ENCODE data around the gene SMAD6.

SMAD6 gene

DNA sequence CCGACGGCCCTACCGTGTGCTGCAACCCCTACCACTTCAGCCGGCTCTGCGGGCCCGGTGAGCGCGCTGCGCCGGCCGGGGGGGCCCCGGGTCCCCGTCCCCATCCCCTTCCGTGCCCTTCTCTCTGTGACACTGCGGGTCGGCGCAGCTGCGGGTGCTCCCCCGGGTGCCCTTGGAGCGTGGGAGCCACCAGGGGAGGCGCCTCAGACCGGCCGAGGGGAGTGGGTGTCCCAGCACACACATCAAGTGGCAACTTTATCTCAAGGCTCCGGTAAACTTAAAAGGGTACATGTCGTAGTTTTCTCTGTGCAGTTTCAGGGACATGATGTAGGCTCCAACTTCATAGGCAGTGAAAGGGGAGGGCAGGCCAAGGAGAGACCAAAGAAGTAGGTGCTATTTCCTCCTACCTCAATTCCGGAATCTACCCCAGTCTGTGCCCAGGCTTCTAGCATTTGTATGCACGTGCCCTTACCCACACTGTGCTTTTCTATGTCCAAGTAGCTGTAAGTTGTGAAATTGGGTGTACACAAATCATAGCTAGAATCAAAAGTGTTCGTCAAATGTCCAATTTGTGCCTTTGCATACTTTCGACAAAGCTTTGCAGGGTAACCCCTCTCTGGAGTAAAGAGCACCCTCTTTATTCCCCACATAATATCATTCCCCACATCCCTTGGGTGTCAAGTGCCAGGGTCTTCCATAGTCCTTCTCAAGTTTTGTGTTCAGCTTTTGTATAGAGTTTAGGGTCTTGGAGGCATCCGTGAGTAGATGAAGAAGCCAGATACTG, 2.2 kb downstream of the SMAD6 start:
- no peak for DNase-seq

DNA sequence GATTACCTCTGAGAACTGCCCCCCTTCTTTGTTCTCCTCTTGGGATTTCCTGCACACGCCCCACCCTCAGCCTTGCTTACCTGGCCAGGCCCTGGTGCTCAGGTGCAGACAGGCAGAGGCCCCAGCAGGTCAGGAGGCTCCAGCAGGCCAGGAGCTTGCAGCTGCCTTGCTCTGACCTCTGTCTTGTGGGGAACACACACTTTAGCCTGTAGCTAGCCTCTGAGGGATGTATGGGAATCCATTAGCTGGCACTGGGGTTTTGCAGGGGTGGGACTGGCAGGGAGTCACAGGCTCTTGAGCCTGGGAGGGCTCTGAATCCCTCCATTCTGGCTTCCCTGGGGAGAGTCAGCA, 2.7 kb downstream of the SMAD6 start:
- no peak for DNase-seq

DNA sequence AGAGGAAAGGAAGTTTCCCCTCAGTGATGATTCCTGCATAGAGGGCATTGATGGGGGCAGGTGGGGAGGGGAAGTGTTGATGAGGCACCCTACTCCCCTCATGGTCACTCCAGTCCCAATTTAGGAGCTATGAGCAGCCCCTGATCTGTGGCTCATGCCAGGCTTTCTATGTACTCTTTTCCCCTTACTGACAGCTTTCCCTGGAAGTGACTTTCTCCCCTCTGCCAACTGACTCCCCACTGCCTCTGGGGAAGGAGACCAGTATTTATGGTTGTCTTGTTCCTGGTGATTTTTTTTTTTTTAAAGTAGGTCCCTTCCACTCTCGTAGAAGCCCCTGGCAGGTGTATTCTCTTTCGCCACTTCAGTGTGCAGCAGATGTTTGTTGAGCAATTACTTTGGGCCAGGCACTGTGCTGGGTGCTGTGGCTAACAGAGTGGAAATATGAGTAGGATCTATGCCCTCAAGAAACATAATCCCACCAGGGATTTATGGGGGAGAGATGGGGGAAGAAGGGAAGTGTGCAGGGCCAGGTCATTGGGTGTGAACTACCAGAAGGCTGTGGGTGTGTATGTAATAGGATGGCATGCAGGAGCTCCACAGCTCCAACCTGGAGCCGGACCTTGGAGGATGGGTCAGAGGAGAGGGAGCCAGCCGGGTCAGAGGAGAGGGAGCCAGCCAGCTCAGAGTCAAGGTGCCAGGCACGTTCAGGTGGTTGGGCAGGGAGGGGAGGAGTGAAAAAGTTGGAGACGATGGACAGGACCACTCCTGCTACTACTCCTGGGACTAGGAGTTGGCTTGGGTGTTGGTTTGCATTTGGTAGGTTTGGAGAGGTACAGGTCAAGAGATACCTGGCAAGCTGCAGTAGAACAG, 3.5 kb downstream of the SMAD6 start:
- no peak for DNase-seq

DNA sequence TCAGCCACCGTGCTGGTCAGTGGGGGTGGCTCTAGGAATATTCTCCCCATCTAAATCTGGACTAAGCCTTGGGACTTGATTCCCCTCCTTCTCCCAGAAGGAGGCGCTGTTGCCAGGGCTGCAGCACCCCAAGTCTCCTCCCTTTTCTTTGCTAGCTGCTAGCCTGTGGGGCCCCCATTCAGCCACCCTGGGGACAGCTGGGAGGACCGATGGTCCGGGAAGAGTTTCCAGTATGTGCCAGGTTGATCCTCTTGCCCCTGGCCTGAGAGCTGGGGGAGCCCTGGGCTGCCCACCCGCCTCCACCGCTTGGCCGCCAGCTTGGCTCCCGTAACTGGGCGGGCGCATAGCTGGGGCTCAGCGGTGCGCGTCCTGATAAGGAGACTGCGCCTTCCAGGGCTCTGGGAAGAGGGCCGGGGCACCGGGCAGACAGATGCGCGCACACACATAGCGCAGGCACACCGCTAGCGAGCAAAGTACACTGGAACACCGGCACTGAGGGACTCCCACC, 4.2 kb downstream of the SMAD6 start:
- DNase-seq, result no peak

DNA sequence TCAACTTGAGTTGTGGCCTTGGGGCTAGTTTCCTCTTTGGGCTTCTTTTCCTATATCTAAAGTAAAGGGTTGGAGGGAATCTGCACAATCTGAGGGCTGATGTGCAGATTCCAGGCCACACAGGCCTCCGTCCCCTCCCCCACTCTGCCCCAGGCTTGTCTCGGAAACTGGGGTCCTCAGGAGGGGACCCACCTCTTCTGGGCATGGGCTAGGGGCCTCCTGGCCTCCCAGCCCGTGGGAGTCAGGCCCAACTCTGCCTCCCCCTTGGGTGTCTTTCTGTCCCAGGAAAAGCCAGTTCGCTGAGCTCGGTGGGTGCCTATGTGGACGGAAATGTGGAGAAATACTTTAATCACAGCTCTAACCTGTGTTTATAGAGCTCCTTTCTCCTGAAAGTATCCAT, 4.8 kb downstream of the SMAD6 start:
- DNase-seq, result no peak

DNA sequence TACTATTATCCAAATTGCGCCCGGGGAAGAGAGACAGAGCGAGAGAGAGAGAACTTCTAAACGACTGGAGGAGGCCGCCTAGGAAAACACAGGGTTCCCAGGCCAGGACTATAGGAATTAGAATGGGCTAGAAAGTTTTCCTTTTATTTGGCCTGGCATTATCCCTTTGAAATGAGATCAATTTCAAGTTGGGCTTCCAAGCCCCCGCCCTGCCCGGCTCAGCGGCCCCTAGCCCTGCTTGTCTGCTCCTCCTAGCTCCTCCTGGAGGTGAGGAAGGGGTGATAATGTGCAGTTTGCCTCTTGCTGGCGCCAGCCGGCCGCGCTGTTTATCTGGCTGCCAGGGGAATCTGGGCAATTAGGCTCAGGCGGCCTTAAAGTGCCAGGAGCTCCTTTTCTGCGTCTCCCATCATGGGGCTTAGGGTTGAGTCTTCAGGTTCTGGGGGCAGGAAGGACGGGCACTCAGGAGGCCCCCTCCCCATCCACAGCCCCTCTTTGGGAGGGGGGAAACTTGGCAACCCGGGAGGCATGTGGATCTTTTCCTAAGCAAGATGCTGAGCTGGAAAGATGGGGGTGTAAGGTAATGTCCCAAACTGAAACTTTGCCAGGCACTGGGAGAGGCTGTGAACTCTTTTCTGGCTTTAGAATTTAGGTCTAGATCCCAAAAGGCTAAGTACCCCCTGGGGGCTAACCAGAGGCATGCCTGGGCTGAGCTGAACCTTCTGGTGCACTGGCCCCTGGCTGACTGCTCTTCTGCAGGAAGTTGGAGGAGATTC, 5.5 kb downstream of the SMAD6 start:
- DNase-seq, result no peak

DNA sequence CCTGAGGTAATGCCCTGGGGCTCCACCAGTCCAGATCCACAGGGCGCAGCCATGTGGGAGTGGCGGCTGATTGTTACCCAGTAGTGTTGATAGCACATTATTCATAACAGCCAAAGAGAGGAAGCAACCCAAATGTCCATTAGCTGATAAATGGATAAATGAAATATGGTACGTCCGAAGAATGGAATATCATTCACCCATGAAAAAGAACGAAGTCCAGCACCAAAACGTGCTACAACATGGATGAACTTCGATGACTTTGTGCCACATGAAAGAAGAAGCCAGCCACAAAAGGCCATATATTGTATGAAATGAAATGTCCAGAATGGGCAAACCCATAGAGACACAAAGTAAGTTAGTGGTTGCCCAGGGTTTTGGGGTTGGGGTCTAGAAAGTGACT, 6.4 kb downstream of the SMAD6 start:
- no peak for DNase-seq

DNA sequence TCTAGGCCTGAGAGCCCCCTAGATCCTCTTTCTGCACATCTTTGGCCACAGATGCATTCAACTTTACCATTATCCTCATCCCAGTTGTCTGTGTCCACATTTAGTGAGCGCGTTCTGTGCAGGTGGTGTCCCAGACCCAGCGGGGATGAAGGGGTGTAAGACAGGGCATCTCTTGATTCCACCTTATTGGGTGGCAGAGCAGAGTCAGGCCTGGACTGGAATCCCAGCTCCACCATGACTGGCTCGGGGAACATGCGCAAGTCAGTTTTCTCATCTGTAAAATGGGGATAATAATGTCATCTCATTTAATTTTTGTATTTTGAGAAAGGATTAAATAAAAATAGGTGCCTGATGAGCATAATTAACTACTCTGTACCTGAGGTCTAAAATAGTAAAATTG, 7.8 kb downstream of the SMAD6 start:
- DNase-seq, result no peak

DNA sequence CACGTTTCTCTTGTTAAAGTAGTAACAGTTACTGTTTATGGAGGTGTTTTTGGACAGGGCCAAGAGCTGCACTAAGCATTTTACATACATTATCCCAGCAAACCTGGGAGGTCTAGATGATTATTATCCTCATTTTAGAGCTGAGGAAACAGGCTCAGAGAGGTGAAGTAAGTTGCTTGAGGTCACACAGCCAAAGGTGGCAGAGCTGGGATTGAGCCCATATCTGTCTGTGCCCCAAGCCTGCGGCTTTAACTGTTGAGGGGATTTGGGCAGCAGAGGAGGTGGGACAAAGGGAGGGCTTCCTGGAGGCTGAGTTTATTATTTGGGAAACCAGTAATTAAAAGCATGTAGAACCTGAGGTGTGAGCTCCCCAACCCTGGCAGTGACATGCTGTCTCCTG, 9.2 kb downstream of the SMAD6 start:
- no peak for DNase-seq

DNA sequence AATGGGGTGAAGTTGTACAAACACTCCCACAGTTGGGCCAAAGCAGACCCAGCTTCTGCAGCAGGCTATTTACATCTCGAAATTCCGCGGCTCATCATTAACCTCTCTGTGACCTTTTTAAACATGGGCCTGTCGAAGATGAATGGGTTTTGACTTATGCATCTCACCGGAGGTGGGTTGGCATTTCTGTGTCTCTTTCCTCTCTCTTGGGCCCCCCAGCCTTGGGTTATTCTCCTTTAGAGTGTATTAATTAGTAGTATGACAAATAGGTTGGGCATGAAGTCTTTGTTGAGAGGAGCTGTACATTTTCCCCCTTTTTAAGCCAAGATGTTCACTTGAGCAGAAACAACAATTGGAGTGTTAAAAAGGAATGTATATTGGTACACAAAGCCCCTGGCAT, 9.8 kb downstream of the SMAD6 start:
- no peak for DNase-seq

DNA sequence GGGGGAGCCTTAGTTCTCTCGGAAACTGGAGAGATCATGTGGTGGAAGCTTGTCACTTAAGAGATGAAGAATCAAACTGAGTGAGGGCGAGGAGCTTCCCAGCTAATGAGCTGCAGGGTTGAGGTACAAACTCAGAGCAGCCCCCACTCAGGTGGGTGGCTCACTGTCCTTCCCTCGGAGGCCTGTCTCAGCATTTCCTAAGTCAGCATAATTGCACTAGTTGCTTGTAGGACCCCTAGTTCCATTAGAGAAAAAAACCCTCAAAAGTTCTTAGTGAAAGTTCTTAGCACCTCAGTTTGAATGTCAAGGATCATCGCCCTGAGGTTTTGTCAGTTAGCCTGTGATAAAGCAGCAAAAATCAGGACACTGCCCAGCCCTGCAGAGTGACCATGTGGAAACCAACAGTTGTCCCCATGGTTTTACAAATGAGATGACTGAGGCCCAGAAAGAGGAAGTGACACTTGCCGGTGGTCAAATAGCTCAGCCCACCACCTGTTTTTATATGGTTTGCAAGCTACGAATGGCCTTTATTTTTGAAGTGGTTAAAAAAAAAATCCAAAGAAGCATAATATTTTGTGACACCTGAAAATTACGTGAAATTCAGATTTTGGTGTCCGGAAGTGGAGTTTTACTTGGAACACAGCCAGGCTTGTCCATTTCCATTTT, 11.9 kb downstream of the SMAD6 start:
- no peak for DNase-seq

DNA sequence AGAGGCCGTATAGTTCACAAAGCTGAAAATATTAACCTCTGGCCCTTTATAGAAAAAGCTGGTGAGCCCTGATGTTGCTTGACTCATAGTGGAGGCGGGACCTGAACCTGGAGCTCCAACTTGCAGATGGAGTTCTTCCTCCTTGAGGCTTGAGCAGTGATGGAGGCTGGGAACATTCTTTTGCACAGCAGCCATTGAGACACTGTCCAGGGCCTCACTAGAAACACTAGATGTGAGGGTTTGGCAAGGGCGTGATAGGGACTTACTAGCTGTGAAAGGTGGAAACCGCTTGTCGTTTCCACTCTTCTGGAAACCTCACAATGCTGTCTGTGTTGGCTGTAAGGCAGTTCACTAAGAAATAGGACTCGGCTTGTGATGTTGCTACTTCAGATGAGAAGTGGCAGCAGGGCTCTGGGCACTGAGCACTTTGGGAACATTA, 12.5 kb downstream of the SMAD6 start:
- DNase-seq, result no peak

DNA sequence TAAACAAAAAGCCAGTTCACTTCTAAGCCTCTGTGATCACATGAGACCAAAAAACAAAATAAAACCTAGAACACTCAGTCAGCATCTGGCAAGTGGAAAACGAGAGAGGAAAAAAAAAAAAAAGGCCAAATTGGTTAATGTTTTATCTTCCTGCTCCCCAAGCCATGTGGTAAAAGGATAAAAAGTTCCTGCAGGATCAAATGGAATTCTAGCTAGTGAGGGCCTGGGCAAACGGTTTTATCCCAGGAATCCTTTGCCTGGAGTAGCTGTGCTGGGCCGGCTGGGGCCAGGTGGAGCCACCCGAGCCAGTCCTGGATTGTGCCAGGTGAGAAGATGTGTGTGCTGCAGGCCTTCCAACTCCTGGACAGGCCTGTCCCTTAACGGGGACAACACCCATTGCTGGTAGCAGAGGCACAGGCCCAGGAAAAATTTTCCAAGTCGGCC, 13.2 kb downstream of the SMAD6 start:
- no peak for DNase-seq

DNA sequence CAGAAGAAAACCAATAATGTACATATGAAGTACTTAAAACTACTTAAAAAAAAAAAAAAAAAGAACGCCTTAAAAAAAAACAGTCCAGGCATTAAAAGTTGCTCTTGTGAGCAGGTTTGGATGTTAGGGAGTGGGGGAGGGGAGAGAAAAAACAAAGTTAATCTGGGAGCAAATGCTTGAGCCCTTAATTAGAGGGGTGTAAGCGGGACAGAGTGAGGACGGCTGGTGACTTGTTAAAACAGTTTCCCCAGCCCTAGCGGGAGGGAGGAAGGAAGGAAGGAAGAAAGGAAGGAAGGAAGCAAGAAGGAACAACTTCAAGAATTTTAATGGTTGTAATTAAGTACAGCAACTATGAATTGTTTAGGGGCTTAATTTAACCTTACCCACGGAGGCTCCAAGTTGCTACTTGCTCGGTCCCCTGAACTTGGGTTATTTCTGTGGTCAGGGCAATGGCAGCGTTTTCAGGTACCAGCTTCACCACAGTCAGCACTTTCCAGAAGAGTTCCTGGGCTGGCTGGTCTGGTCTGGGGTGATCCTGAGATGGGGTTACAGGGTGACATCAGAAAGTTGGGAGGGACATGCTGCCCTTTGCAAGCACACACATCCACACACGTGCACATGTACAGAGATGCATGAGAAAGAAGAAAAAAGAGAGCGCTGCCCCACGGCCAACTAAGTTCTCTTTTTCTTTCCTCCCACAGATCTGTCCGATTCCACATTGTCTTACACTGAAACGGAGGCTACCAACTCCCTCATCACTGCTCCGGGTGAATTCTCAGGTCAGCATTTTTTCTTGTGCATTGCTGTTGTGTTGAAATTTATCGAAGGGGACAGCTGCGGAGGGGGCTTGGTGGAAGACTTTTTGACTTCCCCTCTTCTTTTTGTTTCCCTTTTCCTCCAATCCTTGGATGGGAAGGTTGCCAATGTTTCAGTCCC, 14.0 kb downstream of the SMAD6 start:
- DNase-seq, result no peak

DNA sequence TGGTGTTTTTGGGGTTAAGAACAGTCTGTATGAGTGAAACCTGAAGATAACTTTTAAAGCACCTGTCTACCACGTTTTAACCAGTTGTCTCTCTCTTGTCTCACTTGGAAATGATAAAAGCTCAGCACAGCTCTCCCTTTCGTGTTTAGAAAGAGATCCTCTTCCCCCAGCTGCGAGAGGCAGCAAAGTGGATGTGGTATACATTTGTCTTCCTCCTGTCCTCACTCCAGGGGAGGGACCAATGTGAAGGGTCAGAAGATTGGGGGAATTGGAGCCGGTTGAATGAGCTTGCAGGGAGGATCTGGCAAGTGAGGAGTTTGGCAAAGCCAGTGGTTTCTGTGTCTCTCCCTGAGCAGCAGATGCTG, 14.6 kb downstream of the SMAD6 start:
- no peak for DNase-seq

DNA sequence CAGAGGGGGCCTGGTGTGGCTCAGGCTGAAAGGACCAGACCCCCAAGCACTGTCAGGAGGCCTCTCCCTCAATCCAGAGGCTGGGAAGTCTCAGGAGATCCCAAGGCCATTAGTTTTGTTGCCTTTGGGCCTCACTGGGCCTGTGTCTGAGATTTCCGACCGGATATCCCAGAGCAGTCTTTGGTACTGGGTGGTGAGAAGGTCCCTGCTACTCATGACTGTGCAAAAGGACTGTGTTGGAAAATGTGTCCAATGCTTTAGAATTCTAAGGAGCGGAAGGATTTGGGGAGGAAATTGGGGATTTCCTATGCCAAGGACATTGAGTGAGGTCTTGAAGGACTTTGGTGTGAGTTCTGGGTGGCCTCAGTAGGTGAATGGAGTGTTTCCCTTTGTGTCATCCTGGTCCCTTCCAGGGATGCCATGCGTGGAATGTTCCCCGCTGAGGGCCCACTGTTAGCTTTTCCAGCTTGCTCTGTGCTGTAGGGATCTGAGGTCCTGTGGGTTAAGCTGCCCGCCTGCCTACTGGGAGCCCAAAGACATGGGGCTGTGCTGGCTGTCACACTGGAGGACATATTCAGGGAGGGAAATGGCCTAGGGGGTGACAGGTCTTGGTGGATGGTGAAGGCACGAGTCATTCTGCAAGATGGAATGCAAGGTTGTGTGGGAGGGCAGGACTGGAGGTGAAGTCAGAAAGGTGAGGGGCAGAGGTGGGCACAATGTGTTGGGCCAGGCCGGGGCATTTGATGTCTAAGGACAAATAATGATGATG, 16.4 kb downstream of the SMAD6 start:
- DNase-seq, result no peak

DNA sequence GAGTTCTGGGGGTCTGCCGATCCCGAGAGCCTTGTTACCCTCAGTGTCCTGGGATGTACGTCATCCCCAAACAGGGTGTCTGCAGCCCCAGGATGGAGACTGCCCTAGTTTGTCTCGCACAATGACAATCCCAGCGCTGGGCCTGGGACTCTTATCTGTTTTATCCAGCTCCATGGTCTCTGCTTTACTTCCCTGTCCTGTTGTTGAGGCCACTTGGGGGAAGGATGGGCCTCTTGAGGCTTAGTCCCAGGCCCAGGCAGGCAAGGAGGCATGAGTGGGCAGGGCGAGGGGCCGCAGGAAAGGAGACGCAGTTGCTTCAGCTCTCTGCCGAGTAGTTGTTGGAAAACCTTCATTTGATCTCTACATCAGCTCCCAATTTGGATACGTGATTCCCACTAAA, 17.4 kb downstream of the SMAD6 start:
- no peak for DNase-seq

DNA sequence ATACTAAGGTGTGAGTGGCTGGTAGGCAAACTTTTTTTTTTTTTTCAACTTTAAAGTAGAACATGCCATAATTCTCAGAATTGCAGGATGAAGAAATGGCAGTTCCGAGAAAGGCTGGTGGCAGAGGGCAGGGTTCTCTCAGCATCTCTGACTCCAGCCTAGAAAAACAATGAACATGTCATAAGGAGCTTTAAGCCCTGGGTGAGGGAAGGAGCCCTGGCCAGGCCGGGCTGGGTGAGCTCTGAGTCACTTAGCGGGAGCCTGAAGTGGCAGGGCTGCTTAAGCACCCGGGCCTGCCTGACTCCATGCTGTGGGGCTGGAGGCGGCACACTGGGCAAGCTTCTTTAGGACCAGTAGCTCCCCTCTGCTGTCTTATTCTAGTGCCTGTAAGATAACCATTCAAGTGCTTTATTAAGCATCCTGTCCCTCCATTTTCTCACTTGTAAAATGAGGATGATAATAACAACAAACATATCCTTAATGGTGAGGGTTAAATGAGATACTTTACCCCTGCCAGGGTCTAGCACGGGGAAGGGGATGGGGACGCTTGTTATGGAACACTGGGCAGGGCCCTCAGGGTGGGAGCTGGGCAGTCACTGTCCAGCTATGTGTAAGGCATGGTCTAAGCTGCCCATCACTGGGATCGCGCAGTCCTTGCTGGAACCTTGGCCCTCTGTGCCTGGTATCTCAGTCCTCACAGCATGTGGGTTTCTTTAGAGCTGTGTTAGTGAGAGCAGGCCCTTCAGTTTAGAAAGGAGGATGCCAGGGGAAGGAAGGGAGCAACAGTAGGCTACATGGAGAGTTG, 18.4 kb downstream of the SMAD6 start:
- peak; percentile 62 for DNase-seq

DNA sequence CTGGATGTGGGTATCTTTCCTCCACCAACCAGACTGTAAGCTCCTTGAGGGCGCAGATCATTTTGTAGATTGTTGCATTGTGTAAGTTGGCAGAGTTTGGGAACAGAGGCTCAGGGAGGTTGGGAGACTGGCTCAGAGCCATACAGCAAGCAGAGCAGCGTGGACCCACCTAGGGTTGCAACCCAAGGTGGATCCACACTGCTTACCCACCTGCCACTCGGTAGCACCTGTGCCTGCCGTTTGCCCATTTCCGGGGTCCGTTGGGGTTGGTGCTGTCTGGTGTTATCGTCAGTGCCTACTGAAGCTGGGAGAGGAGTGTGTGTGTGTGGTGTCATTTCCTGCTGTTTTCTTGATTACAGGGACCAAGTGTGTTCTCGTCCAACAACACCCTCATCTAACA, 19.0 kb downstream of the SMAD6 start:
- no peak for DNase-seq

DNA sequence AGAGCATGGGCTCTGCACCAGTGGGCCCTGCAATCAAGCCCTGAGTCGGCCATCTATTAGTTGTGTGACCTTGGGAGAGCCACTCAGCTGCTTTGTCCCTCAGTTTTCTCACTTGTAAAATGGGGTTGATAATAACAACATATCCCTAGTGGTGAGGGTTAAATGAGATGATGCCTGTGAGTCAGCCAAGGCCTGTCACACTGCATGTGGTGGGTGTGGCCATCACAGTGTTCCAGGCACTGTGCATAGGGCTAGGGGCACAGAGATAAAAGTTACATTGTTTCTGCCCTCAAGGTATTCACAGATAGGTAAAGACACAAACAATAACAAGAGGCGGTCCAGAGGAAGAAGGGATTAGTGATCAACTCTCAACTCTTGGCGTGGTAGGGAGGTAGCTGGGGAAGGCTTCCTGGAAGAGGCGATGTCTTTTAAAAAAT, 19.5 kb downstream of the SMAD6 start:
- no peak for DNase-seq

Data from NK-92 treated with Interleukin-12 subunit alpha and Interleukin-12 subunit beta, amount 100 ng/mL, for 24 hours (cell line).